Esophagus muscularis mucosa (tissue), 4 donors: ENCODE measurements around the gene E2F2. TPM values are rescaled to one million over a fixed set of nuclear protein-coding genes. Genes with fewer than 3 reads are reported as not detected.
A peak's percentile ranks its signal among the peaks of the same experiment; 100 is the strongest.

Experiments
- DNase-seq: peaks from one replicate; pipeline ENCODE4 v3.0.0-alpha.2; 2017; ENCODE audit errors: extremely low spot score
- H3K27ac ChIP-seq, 4 donors: fragments of 200-600 bp; sonication (generic); replicated peaks in 1 of 4; 1 replicate in 3 of 4; 2 replicates in 1 of 4; pipeline ENCODE4 v1.5.1; 2016 to 2019; ENCODE audit warnings: mild to moderate bottlenecking in 1 of 4
- H3K27me3 ChIP-seq, 4 donors: fragments of 200-600 bp; sonication (generic); one replicate each; pipeline versions ENCODE4 v1.5.1 to v1.6.0; 2016 to 2019
- H3K36me3 ChIP-seq, 4 donors: fragments of 200-600 bp; sonication (generic); one replicate each; pipeline ENCODE4 v1.5.1; 2016 to 2019
- H3K4me1 ChIP-seq, 4 donors: fragments of 200-600 bp; sonication (generic); one replicate each; pipeline ENCODE4 v1.5.1; 2016 to 2019
- H3K4me3 ChIP-seq, 4 donors: fragments of 200-600 bp; sonication (generic); 1 replicate in 2 of 4; 2 replicates in 2 of 4; pipeline ENCODE4 v1.5.1; 2016 to 2019; ENCODE audit warnings: mild to moderate bottlenecking in 4 of 4, moderate library complexity in 1 of 4
- H3K9me3 ChIP-seq, 4 donors: fragments of 200-600 bp; sonication (generic); 1 replicate in 3 of 4; 2 replicates in 1 of 4; pipeline ENCODE4 v1.5.1; 2016 to 2019
- CTCF ChIP-seq, 3 experiments: fragments of 200-600 bp in 2 of 3; fragments of 450-650 bp in 1 of 3; sonication (generic) in 2 of 3; IDR thresholded peaks; one replicate each; pipeline ENCODE4 v1.5.1; 2017 to 2019; ENCODE audit warnings: antibody characterized with exemption in 3 of 3, mild to moderate bottlenecking in 2 of 3, moderate library complexity in 1 of 3
- EP300 ChIP-seq: sonication (generic); formaldehyde crosslinking; IDR thresholded peaks from one replicate; pipeline ENCODE4 v1.6.1; 2017; ENCODE audit warnings: antibody characterized with exemption
- POLR2A ChIP-seq: fragments of 450-650 bp; IDR thresholded peaks from one replicate; pipeline ENCODE4 v1.6.1; 2017; ENCODE audit warnings: antibody characterized with exemption, moderate library complexity, mild to moderate bottlenecking, low read depth
- POLR2AphosphoS5 ChIP-seq, 2 donors: sonication (generic); formaldehyde crosslinking; IDR thresholded peaks; one replicate each; pipeline ENCODE4 v1.6.1; 2017; ENCODE audit warnings: antibody characterized with exemption in 2 of 2
- WGBS: methylation state at CpG from one replicate; pipeline ENCODE4 v1.1.5; 2018; 5-methylcytosine and 5-hydroxymethylcytosine counted together
- intact Hi-C: fragments of 100-400 bp; cut with DNase I; formaldehyde crosslinking; loops from one replicate; pipeline ENCODE4 v1.15.1; 2023
- total RNA-seq, 4 donors: library from RNA; depleted of rRNA; stranded (reverse); fragments of >200 nt; gene quantifications; one replicate each; pipeline versions ENCODE4 v1.1.0 to v1.2.1, GENCODE V29; 2016

The E2F2 gene
- total RNA-seq, 4 donors from 2014 or later: 0.11 to 0.26 (median 0.17) TPM; not detected in 1

GRCh38 chr1:23478896-23479665, 52.0 kb downstream of the E2F2 start:
- Histone ChIP-seq H3K27ac (peak overlapping the region; percentile 27 to 65 (median 48)), H3K4me1 (peaks cover 50 to 75% (median 72%) of the 10 kb centered on the region in 4 donors), H3K36me3 (peaks cover 0 to 3% (median 0%) of the 10 kb centered on the region in 4 donors), H3K4me3 (no peak overlapping the region), H3K27me3 (no peaks in the 10 kb centered on the region), H3K9me3 (no peaks in the 10 kb centered on the region)
- TF ChIP-seq EP300 (no peak), POLR2A (peak; percentile 34), POLR2AphosphoS5 (IDR thresholded peaks at IDR 0.05) (peak; percentile 71 to 79), CTCF (IDR thresholded peaks at IDR 0.05) (no peak)
- 36% methylated on average over 9 of the region's 9 CpGs for WGBS
- DNase-seq: no peak
- intact Hi-C loops: no loop called here

- H3K36me3 ChIP-seq: peaks cover 0 to 3% (median 0%) of the 10 kb centered on the region in 4 donors
- no peaks in the 10 kb centered on the region for H3K27me3 ChIP-seq
- intact Hi-C loops: no loop called here
- H3K9me3 ChIP-seq: no peaks in the 10 kb centered on the region
- peaks cover 49 to 78% (median 71%) of the 10 kb centered on the region in 4 donors for H3K4me1 ChIP-seq
- no peak for TF ChIP-seq CTCF (IDR thresholded peaks at IDR 0.05)
- TF ChIP-seq POLR2A: no peak
- no peak for TF ChIP-seq POLR2AphosphoS5 (IDR thresholded peaks at IDR 0.05)
- TF ChIP-seq EP300: no peak
- no peak for DNase-seq
- H3K4me3 ChIP-seq: no peak overlapping the region
- H3K27ac ChIP-seq: no peak overlapping the region
- WGBS: 88% methylated on average over 10 of the region's 10 CpGs
Measured at GRCh38 chr1:23477359-23478144, 53.5 kb downstream of the E2F2 start.

GRCh38 chr1:23475641-23476040, 55.4 kb downstream of the E2F2 start:
- Histone ChIP-seq H3K4me3 (no peak overlapping the region), H3K27me3 (no peaks in the 10 kb centered on the region), H3K36me3 (peaks cover 0 to 3% (median 0%) of the 10 kb centered on the region in 4 donors), H3K4me1 (peaks cover 48 to 78% (median 68%) of the 10 kb centered on the region in 4 donors), H3K27ac (peak overlapping the region in 3 of 4 donors; percentile 16 to 58 (median 44)), H3K9me3 (no peaks in the 10 kb centered on the region)
- intact Hi-C loops: no loop called here
- TF ChIP-seq CTCF (IDR thresholded peaks at IDR 0.05): no peak
- TF ChIP-seq EP300: no peak
- no peak for TF ChIP-seq POLR2A
- TF ChIP-seq POLR2AphosphoS5 (IDR thresholded peaks at IDR 0.05): no peak
- 86% methylated on average over 2 of the region's 3 CpGs for WGBS
- DNase-seq: no peak

- peak overlapping the region in 3 of 4 donors; percentile 16 to 58 (median 44) for H3K27ac ChIP-seq
Measured at GRCh38 chr1:23475134-23475628, 55.9 kb downstream of the E2F2 start.

More at GRCh38 chr1:23475134-23475628, 55.9 kb downstream of the E2F2 start:
- Histone ChIP-seq H3K4me1 (peaks cover 50 to 78% (median 68%) of the 10 kb centered on the region in 4 donors), H3K27me3 (no peaks in the 10 kb centered on the region), H3K4me3 (no peak overlapping the region), H3K36me3 (peaks cover 0 to 3% (median 0%) of the 10 kb centered on the region in 4 donors), H3K9me3 (no peaks in the 10 kb centered on the region)
- intact Hi-C loops: no loop called here
- TF ChIP-seq CTCF (IDR thresholded peaks at IDR 0.05) (no peak), POLR2AphosphoS5 (IDR thresholded peaks at IDR 0.05) (no peak), POLR2A (no peak), EP300 (no peak)
- DNase-seq: no peak
- WGBS: 51% methylated on average over 6 of the region's 6 CpGs
